ENCODE results near the gene ENTPD7.

Gene ENTPD7

DNA sequence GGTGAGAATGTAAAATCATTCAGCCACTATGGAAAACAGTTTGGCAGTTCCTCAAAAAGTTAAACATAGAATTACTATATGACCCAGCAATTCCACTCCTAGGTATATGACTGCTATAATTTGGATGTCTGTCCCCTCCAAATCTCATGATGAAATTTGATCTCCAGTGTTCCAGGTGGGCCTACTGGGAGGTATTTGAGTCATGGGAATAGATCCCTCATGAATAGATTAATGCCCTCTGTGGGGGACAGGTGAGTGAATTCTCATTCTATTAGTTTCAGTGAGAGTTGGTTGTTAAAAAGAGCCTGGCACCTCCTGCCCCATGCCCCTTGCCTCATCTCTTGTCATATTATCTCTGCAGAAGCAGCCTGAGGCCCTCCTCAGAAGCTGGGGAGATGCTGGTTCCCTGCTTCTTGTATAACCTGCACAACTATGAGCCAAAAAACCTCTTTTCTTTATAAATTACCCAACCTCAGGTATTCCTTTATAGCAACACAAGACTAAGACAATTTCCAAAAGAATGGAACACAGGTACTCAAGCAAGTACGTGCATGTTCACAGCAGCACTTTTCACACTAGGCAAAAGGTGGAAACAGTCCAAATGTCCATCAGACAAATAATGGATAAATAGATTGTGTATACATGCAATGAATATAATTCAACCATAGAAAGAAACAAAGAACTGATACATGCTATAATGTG is 30.2 kb upstream of the ENTPD7 start:
- Histone ChIP-seq H3K27ac (no peak overlapping the region), H3K4me3 (no peak overlapping the region)
- no peak for DNase-seq (ENCODE audit: low spot score)
- TF ChIP-seq CTCF (IDR thresholded peaks at IDR 0.05), result no peak

GRCh38 chr10:99629625-99629978 is 29.7 kb upstream of the ENTPD7 start:
- no peak for TF ChIP-seq CTCF (IDR thresholded peaks at IDR 0.05)
- H3K27ac ChIP-seq, result no peak overlapping the region
- no peak overlapping the region for H3K4me3 ChIP-seq
- no peak for DNase-seq (ENCODE audit: low spot score)

DNA sequence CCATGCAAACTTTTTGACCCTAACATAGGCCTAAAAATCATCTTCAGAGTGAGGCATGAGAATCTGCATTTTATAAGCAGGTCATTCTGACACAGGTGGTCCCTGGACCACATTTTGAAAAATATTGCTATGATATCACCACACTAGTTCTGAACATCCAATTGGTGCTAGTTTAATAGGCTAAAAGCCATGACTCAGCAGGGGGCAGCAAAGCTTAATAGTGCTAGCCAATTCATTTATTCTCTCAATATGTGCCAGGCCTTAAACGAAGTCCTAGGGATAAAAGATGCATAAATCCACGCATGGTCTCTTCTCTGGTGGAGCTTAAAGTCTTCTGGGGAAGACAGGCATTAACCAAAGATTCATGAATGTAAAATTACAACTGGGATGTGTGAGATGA is 28.9 kb upstream of the ENTPD7 start:
- H3K27ac ChIP-seq, result no peak overlapping the region
- TF ChIP-seq CTCF (IDR thresholded peaks at IDR 0.05), result no peak
- DNase-seq (ENCODE audit: low spot score), result no peak
- no peak overlapping the region for H3K4me3 ChIP-seq

DNA sequence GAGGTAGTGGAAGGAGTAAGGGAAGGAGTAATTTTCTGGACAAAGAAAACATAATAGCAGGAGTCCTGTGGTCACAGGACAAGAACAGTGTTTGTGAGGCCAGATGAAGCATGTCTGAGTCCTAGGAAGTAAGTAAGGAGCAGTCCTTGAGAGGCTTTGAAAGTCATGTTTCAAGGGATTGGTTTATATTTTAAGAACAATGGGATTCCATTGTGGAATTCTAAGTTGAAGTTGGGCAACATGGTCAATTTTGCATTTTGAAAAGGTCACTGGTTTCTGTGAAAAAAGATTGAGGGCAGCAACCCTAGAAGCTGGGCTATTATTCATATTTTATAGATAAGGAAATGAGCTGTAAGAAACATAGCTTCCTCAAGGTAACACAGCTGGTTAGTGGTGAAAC is 28.3 kb upstream of the ENTPD7 start:
- no peak overlapping the region for H3K27ac ChIP-seq
- no peak overlapping the region for H3K4me3 ChIP-seq
- DNase-seq (ENCODE audit: low spot score), result no peak
- no peak for TF ChIP-seq CTCF (IDR thresholded peaks at IDR 0.05)

GRCh38 chr10:99631496-99631895 is 27.8 kb upstream of the ENTPD7 start:
- H3K4me3 ChIP-seq, result no peak overlapping the region
- no peak for TF ChIP-seq CTCF (IDR thresholded peaks at IDR 0.05)
- no peak for DNase-seq (ENCODE audit: low spot score)
- H3K27ac ChIP-seq, result no peak overlapping the region

- Histone ChIP-seq H3K27ac (no peak overlapping the region), H3K4me3 (no peak overlapping the region)
- no peak for DNase-seq (ENCODE audit: low spot score)
- TF ChIP-seq CTCF (IDR thresholded peaks at IDR 0.05), result no peak
Measured at GRCh38 chr10:99633832-99634231, 25.5 kb upstream of the ENTPD7 start.

DNA sequence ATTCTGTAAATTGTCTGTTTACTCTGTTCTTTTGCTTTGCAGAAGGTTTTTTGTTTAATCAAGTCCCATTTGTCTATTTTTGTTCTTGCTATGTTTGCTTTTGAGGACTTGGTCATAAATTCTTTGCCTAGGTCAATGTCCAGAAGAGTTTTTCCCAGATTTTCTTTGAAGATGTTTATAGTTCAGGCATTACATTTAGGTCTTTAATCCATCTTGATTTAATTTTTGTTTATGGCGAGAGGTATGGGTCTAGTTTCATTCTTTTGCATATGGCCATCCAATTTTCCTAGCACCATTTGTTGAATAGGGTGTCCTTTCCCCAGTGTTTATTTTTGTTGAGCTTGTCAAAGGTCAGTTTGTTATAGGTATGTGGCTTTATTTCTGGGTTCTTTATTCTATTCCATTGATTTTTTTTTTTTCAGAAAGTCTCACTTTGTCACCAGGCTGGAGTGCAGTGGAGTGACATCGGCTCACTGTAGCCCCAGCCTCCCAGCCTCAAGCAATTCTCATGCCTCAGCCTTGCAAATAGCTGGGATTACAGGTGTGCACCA is 11.6 kb upstream of the ENTPD7 start:
- DNase-seq (ENCODE audit: low spot score), result no peak
- H3K4me3 ChIP-seq, result no peak overlapping the region
- no peak for TF ChIP-seq CTCF (IDR thresholded peaks at IDR 0.05)

More for the DNA sequence above, 11.6 kb upstream of the ENTPD7 start:
- H3K27ac ChIP-seq, result no peak overlapping the region

Measured in coronary artery (tissue), 2 donors.